Suppressor macrophage treated with lipopolysaccharide for 4 hours (primary cell): ENCODE results near the gene SPEM1.

Experiments
- DNase-seq: peaks from one replicate; pipeline ENCODE4 v3.0.0-alpha.2; 2020

The SPEM1 gene

DNA sequence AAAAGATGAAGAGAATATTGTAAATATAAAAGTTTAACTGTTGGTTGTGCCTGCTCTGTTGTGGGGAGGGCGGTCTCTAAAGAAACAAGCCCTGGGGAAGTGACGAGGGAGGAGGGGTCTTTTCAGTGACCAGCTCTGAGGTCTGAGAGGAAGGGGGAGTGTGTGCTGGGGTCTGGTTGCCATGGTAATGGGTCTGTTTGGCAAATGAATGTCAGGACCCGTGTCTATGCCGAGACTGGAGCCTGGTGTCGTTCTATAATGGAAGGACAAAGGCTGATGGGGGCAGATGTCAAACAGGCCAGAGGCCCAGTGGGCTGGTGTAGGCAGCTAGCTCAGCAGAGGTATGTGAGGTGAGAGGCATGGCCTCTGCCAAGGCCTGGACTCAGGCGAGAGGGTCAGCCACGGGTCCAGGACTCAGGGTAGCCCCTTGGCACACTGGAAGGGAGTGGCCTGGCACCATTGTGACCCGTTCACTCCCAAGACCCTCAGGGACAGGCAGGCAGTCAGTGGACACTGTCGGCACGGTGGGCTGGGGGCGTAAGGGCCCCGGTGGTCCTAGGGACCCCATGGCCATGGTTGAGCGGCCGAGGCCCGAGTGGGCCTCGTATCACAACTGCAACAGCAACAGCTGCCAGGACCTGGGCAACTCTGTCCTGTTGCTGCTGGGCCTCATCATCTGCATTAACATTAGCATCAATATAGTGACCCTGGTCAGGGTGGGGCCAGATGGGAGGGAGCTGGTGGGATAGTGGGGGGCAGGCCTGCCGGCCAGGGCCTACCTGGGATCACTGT lies at the start of gene SPEM1:
TSS of gene SPEM1 (plus strand) at position 506 of the 792 bp plus-strand sequence. CDS start at position 567, 61 bp downstream.
- DNase-seq: no peak

GRCh38 chr17:7370853-7371252 lies 49.3 kb upstream of the SPEM1 start:
- no peak for DNase-seq

GRCh38 chr17:7374353-7374752 lies 45.8 kb upstream of the SPEM1 start:
- DNase-seq: no peak

DNA sequence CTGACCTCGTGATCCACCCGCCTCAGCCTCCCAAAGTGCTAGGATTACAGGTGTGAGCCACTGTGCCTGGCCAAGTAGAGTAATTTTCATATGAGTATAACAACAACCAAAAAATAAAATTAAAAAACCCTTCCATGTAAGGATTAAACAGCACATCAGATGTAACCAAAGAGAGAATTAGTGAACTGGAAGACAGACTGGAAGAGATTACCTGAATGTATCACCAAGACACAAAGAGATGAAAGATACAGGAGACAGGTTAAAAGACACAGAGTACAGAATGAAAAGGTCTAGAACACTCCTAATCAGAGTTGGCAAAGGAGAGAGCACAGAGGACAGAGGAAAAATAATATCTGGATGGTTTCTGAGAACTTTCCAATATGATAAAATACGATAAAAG lies 41.0 kb upstream of the SPEM1 start:
- no peak for DNase-seq

- peak; percentile 15 for DNase-seq
These were observed 39.8 kb upstream of the SPEM1 start for GRCh38 chr17:7380321-7380720.

- DNase-seq: no peak
These were observed 39.1 kb upstream of the SPEM1 start, which contains the start of gene TNK1 for GRCh38 chr17:7380855-7381683. TSS of gene TNK1 (plus strand) at chr17:7381089. CDS start at chr17:7382927, 1,838 bp downstream.

GRCh38 chr17:7382901-7383300 lies 37.2 kb upstream of the SPEM1 start:
- no peak for DNase-seq

DNA sequence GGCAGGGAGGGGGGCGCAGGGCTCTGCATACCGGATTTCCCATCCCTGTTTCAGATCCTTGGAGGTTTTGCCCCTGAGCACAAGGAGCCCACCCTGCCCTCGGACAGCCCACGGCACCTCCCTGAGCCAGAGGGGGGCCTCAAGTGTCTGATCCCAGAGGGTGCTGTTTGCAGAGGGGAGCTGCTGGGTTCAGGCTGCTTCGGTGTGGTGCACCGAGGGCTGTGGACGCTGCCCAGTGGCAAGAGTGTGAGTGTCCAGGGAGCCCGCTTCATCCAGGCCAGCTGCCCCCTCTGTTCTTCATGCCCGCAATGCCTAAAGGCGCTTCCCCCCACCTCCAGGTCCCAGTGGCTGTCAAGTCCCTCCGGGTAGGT lies 36.8 kb upstream of the SPEM1 start:
- DNase-seq: no peak

GRCh38 chr17:7383742-7384488 lies 36.2 kb upstream of the SPEM1 start:
- peak; percentile 40 for DNase-seq

DNA sequence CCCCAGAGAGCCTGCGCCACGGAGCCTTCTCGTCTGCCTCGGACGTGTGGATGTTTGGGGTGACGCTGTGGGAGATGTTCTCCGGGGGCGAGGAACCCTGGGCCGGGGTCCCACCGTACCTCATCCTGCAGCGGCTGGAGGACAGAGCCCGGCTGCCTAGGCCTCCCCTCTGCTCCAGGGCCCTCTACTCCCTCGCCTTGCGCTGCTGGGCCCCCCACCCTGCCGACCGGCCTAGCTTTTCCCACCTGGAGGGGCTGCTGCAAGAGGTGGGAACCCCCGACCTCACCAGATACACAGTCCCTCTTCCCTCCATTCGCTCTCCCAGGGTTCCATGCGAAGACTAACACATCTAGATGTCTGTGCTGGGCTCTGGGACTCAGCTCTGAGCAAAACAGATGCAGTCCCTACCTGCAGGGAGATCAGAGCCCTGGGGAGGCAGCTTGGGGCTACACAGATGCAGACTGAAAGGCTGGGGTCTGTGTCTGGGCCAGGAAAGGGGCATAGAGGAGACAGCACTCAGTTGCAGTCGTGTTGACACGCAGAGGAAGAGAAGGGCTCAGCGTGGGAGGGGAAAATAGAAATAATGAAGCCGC lies 35.5 kb upstream of the SPEM1 start:
- DNase-seq: no peak

DNA sequence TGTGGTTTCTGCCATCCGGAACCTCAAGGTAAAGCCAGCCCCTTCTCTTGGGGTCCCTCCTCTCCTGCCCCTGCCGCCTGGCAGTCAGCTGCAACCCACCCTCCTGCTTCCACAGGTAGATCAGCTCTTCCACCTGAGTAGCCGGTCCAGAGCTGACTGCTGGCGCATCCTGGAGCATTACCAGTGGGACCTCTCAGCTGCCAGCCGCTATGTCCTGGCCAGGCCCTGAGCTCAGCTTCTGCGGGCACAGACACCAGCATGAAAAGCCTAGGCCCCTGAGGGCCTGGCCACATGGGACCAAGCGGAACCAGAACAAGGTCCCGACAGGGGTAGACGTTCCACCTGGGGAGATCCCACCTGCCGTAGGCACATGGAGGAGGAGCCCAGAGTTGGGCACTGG lies 31.3 kb upstream of the SPEM1 start:
- no peak for DNase-seq

- no peak for DNase-seq
These were observed 29.9 kb upstream of the SPEM1 start for GRCh38 chr17:7389924-7390910.

DNA sequence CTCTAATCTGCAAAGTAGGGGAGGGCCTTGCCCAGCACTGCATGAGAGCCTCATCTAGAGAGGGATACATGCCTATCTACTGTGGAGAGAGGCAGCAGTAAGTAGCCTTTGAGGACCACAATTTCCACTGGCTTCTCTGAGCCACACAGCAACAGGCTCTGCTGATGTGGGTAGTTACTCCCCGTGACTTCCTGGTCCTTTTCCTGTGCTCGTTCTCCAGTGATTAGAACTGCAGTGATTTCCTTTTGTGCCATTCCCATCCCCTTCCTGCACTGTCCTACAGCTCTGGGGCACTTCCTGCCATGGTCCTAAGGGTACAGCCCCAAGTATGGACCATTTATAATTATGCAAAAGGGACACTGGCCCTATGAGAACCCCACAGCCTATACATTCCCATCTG lies 28.8 kb upstream of the SPEM1 start:
- no peak for DNase-seq

- DNase-seq: no peak
These were observed 27.2 kb upstream of the SPEM1 start for GRCh38 chr17:7392696-7393612.

- peak; percentile 16 for DNase-seq
These were observed 26.3 kb upstream of the SPEM1 start for GRCh38 chr17:7393613-7394451.

DNA sequence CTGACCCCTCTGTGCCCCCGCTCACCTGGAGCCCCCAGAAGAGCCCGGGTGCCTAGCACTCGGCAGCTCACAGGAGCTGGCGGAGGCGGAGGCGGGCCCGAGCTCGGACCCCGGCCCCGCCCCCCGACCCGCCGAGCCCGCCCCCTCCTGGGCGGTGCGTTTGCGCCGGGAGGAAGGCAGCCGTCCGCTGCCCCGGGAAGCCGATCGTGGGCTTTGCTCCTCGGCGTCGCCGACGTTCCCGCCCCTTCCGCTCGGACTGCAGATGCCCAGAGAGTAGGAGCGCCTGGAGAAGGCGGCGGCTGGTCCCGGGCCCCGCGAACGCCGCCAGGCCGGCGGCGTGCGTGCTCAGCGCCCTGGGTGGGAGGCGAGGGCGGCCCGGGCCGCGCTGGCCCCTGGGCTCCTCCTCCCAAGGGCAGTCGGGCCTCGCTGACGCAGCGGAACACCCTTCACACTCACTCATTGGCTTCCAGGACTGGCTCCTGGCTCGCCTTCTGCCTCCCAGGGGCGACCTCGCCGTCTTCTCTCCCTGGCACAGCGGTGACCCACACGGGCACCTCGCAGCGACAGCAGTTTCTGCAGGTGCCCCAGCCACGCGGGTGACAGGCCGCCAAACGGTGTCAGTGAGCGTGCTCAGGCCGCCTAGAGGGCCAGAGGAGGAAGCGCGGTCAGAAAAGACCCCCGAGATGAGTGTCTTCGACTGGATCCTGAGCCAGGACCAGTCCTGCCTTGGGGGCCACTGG lies 25.5 kb upstream of the SPEM1 start, which contains the start of gene PLSCR3:
TSS of gene PLSCR3 (minus strand) at position 74 of the 740 bp plus-strand sequence. CDS start 415 bp downstream, outside the sequence.
- DNase-seq: peak; percentile 84

GRCh38 chr17:7396147-7396546 lies 24.0 kb upstream of the SPEM1 start:
- DNase-seq: no peak

DNA sequence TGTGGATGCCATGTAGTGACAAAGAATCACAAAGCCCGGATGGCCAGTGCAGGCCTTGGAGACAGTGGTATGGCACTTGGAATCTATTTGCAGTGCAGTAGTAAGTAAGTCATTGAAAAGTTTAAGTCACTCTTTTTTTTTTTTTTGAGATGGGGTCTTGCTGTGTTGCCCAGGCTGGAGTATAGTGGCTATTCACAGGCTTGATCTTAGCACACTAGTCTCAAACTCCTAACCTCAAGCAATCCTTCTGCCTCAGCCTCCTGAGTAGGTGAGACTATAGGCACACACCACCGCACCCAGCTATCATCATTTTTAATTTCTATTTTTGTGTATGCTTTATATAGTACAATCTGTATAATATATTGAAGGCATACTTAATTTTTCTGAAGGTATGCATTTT lies 21.5 kb upstream of the SPEM1 start:
- DNase-seq: no peak
